ENCODE results near the gene FBXL16.

GRCh38 chr16:736936-737481 is 31.4 kb upstream of the FBXL16 start:
- no peak for TF ChIP-seq CTCF (conservative IDR thresholded peaks at IDR 0.05; ENCODE audit: low read length)
- TF ChIP-seq EZH2phosphoT487 (IDR thresholded peaks at IDR 0.05; ENCODE audit: borderline replicate concordance), result no peak

Measured in Loucy (cell line).